H4 (cell line): ENCODE measurements around the gene CEP83. TPM values are rescaled to one million over a fixed set of nuclear protein-coding genes. Genes with fewer than 3 reads are reported as not detected.

Experiments
- DNase-seq: peaks from one replicate; pipeline ENCODE4 v3.0.0-alpha.2; 2015; ENCODE audit warnings: low spot score
- total RNA-seq: library from RNA; depleted of rRNA; stranded (reverse); fragments of >200 nt; shearing (Covaris generic); gene quantifications from 2 replicates; pipeline ENCODE4 v1.2.3, GENCODE V29; 2014

Gene CEP83
- total RNA-seq, 1 experiment from 2014 or later = 6.9 TPM

GRCh38 chr12:94269316-94269999 lies 190.2 kb downstream of the CEP83 start:
- DNase-seq = no peak

GRCh38 chr12:94267921-94268471 lies 191.7 kb downstream of the CEP83 start:
- DNase-seq = no peak

GRCh38 chr12:94267537-94267872 lies 192.2 kb downstream of the CEP83 start:
- no peak for DNase-seq

- no peak for DNase-seq
Observed at GRCh38 chr12:94266796-94267536, 192.7 kb downstream of the CEP83 start.

DNA sequence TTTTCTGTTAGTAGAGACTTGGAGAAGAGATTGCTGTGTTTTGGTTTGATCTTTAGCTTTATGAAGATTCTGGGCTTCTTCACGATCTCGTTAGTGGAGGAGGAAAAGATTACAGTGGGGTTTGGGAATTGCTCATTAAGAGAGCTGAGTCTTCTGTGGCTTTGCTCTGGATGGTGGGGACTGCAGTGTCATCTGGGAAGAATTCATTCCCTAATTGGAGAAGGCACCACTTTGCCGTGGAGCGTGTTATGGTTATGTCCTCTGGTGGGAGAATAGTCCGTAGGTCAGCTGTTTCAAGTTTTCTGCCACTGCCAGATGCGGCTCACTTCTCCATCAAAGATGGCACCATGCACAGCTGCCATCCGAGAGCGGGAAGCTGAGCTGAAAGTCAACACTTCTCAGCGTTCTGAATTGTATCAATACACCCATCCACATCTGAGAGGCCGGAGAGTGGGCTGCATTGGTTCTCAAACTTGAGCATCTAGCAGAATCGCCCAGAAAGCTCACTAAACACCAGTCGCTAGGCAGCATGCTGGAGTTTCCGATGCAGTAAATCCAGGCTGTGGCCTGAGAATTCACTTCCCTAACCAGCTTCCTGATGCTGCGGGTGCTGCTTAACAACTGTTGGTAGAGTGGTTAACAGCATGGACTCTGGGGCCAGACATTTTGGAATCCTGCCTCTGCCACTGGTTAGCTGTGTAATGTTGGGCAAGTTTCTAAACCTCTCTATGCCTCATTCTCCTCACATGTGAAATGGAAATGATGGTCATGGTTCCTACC lies 193.5 kb downstream of the CEP83 start:
- DNase-seq = no peak

- no peak for DNase-seq
Observed at GRCh38 chr12:94265539-94265938, 194.1 kb downstream of the CEP83 start.

DNA sequence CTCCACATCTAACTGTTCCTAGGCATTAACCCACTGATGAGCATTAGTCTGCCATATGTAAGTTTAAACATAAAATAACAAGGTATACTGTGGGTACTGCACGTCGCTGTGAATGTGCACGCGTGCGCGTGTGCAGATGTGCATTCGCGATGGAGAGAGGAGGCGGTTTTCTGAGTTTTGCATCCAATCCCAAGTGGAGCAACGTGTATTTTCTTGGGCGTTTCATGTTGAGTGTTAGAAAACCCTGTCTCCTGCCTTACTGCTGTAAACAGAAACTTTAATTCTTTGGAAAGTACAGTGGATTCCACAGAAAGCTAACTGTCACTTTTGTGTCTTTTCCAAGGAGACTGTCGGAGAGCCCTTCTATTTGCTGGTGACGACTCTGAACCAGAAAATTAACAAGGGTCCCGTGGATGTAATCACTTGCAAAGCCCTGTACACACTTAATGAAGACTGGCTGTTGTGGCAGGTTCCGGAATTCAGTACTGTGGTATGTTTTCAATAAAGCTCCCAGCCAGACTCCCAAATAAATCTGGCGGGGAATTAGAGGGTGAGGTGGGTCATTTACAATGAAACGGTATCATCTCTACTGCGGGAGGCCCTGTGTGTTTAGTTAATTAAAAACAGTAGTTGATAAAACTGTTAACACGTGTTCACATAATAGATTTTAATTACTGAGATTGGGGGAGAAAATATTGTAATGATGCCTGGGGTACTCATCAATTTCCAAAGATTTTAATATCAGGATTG lies 194.8 kb downstream of the CEP83 start:
- no peak for DNase-seq

DNA sequence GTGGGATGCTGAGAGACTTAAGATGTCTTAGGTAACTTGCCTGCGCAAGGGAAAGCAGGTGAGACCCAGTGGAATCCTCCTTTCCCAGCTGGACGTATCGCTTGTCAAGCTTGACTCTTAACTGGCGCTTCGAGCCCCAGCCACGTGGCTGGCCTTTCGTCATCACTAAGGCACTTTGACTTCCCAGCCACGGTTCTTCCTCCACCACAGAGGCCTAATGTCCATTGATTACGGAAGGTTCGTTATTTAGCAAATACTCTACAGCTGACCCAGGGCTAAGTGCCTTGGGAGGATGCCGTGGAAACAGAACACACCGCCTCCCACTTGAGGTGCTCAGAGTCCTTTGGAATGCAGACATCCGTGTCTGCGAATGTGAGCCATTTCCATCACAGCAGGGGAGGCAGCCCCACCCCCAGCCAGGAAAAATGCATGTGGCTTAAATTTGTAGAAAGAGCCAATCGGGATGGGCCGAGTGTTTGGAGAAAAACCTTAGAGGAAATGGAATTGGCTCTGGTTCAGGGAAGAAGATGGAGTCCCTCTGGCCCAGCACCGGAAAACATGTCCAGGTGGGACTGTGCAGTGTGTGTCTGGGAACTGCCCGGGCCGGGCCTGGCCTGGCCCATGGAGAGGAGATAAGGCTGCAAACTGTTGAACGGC lies 195.6 kb downstream of the CEP83 start:
- no peak for DNase-seq

DNA sequence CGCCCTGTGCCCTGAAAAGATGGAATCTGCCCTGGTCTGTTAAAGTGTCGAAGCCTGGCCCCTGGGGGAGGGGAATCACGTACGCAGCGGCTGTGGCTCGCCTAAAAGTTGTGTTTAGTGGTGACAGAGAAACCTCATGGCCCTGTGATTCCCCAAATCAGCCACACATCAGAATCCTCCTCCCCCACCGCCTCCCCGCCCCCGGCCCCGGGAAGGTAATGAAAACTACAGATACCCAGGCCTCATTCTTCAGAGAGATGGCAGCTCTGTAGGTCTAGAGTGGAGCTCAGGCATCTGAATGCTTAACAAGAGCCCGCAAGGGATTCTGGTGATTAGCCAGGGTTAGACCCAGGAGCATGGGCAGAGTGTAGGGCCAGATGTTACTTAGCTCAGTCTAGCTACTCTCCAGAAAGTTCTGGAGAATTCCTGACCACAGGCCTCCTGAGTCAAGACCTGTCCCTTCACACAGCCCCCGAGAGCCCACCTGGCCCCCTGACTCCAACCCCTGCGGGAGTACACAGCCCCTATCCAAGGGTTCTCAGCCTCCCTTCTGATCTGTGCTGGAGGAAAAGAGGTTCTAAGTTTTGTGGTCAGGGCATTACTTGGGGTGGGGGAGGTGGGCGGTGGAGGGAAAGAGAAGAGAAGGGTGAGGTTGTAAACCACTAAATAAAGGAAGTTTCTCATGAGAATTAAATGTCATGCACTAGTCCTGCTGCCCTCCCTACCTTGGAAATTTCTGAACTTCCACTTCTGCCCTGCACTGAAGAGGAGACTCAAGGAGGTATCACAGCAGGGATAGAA lies 196.5 kb downstream of the CEP83 start:
- no peak for DNase-seq

DNA sequence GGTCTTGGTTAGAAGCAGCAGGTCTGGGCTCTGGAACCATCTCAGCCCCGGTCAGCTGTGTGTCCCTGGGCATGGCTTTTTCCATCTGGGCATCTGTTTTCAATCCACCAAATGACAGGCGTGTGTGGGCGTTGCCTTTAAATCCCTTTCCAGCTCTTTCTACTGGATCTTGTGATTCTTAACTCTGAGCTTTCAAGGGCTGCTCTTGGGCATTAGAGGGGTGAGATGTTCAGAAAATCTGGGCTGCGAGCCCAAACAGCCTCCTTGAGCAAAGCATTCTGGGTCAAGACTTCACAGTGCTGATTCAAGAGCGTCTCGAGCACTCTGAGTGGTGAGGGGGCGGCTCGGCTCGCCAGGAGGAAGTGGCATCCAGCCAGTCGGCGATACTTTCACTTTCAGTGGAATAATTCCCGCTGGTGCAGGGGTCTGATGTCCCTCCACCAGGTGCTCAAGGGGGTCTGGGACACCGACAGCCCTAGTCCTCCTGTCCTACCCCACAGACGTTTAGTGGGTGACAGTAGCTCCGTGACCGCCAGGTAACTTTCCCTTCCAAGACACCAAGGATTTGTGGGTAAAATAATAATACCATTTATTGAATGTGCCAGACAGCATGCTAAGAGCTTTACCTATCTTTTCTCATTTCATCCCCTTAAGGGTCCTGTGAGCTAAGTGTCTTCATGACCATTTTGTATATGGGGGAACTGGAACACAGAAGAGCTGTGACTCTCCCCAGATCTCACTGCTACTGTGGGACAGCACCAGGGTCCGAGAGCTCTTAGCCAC lies 197.2 kb downstream of the CEP83 start:
- DNase-seq = peak; percentile 94

GRCh38 chr12:94261786-94262185 lies 197.9 kb downstream of the CEP83 start:
- DNase-seq = no peak

GRCh38 chr12:94261119-94261518 lies 198.5 kb downstream of the CEP83 start:
- no peak for DNase-seq

DNA sequence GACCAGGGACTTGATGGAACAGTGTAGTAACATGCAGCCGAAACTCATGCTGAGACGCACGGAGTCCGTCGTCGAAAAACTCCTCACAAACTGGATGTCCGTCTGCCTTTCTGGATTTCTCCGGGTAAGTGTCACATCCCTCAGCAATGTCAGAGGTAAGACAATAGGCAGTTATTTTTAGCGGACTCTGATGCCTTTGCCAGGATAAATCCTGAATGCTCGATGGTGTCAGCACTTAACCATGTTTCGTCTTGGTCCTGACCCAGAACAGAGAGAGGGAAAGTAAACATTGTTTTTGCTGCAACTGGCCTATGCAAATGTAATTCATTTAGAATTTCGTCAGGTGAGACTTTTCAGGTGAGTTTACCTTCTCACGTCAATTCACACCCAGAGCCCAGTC lies 198.9 kb downstream of the CEP83 start:
- no peak for DNase-seq

- no peak for DNase-seq
Observed at GRCh38 chr12:94260017-94260416, 199.7 kb downstream of the CEP83 start.

GRCh38 chr12:94258593-94258992 lies 201.1 kb downstream of the CEP83 start:
- no peak for DNase-seq
